Measurements from ENCODE around the gene ARMCX4. TPM values are rescaled to one million over a fixed set of nuclear protein-coding genes. Genes with fewer than 3 reads are reported as not detected.

Gene ARMCX4
- polyA plus RNA-seq, 1 of the 3 experiments (the other 2 are of a cell fraction), result 3.7 TPM

- no peaks in the 10 kb centered on the region for H3K9me3 ChIP-seq
These were observed 1.1 kb upstream of the ARMCX4 start for GRCh38 chrX:101484135-101484534.

GRCh38 chrX:101488796-101489195 is 3.5 kb downstream of the ARMCX4 start:
- Histone ChIP-seq H3K4me2 (no peak overlapping the region), H3K27ac (ENCODE audit: low read depth in 2 of 2, low read length in 1 of 2) (no peak overlapping the region), H3K9me2 (no peaks in the 10 kb centered on the region), H3K36me3 (replicated peaks in 1 of 2; ENCODE audit: control insufficient read depth in 1 of 2, insufficient read depth in 2 of 2, low read length in 1 of 2) (peaks cover 2 to 5% of the 10 kb centered on the region in 2 experiments), H3K9ac (no peak overlapping the region), H3K9me3 (no peaks in the 10 kb centered on the region), H3K27me3 (ENCODE audit: insufficient read depth) (no peaks in the 10 kb centered on the region; the same call in 1 of the 2 replicates), H3K4me3 (ENCODE audit: low read depth in 2 of 2, low read length in 1 of 2) (no peak overlapping the region), H2AFZ (ENCODE audit: low read depth) (no peak overlapping the region), H3F3A (replicated peaks; ENCODE audit: insufficient read depth) (no peaks in the 10 kb centered on the region), H4K20me1 (ENCODE audit: insufficient read depth) (no peaks in the 10 kb centered on the region), H3K4me1 (ENCODE audit: control insufficient read depth in 1 of 2, insufficient read depth in 2 of 2, low read depth in 1 of 2, low read length in 1 of 2) (no peaks in the 10 kb centered on the region; a peak in 1 of 4 replicates), H3K79me2 (ENCODE audit: insufficient read depth) (no peaks in the 10 kb centered on the region)
- no peak for DNase-seq
- CTCF ChIA-PET, result no interaction called here
- TF ChIP-seq PBX3 (IDR thresholded peaks at IDR 0.05) (no peak), ZBTB33 (IDR thresholded peaks at IDR 0.05; ENCODE audit: borderline replicate concordance, low read depth) (no peak), NFIC (IDR thresholded peaks at IDR 0.05; ENCODE audit: borderline replicate concordance) (no peak), MEF2A (IDR thresholded peaks at IDR 0.05; ENCODE audit: borderline replicate concordance, low read depth) (no peak)
- 48% methylated on average over 2 of the region's 2 CpGs for WGBS (ENCODE audit: low lambda C conversion rate)
- POLR2A ChIA-PET, result no interaction called here

More at GRCh38 chrX:101484135-101484534, 1.1 kb upstream of the ARMCX4 start:
- H3K9me2 ChIP-seq, result no peaks in the 10 kb centered on the region
- H4K20me1 ChIP-seq (ENCODE audit: insufficient read depth), result no peaks in the 10 kb centered on the region
- H3F3A ChIP-seq (replicated peaks; ENCODE audit: insufficient read depth), result no peaks in the 10 kb centered on the region
- CTCF ChIA-PET, result interaction anchor here (1.5 kb wide), 1 partner anchor 39 kb away, joined by 3 read pairs; no protein-coding TSS in a partner anchor
- no peak overlapping the region for H3K9ac ChIP-seq
- H3K4me3 ChIP-seq (ENCODE audit: low read depth in 2 of 2, low read length in 1 of 2), result no peak overlapping the region
- H2AFZ ChIP-seq (ENCODE audit: low read depth), result no peak overlapping the region
- H3K27ac ChIP-seq (ENCODE audit: low read depth in 2 of 2, low read length in 1 of 2), result no peak overlapping the region
- TF ChIP-seq FOSL2 (IDR thresholded peaks at IDR 0.05; ENCODE audit: borderline replicate concordance, low read depth), result no peak
- DNase-seq, result no peak
- WGBS (ENCODE audit: low lambda C conversion rate), result 68% methylated on average over 6 of the region's 6 CpGs
- H3K4me2 ChIP-seq, result no peak overlapping the region
- H3K79me2 ChIP-seq (ENCODE audit: insufficient read depth), result no peaks in the 10 kb centered on the region
- POLR2A ChIA-PET, result no interaction called here
- H3K36me3 ChIP-seq (replicated peaks in 1 of 2; ENCODE audit: control insufficient read depth in 1 of 2, insufficient read depth in 2 of 2, low read length in 1 of 2), result peaks cover 2 to 5% of the 10 kb centered on the region in 2 experiments
- H3K4me1 ChIP-seq (ENCODE audit: control insufficient read depth in 1 of 2, insufficient read depth in 2 of 2, low read depth in 1 of 2, low read length in 1 of 2), result no peaks in the 10 kb centered on the region
- no peaks in the 10 kb centered on the region; the same call in 1 of the 2 replicates for H3K27me3 ChIP-seq (ENCODE audit: insufficient read depth)

GRCh38 chrX:101491943-101492342 is 6.7 kb downstream of the ARMCX4 start:
- H3K4me3 ChIP-seq (ENCODE audit: low read depth in 2 of 2, low read length in 1 of 2), result no peak overlapping the region
- no peak overlapping the region for H3K27ac ChIP-seq (ENCODE audit: low read depth in 2 of 2, low read length in 1 of 2)
- ChIA-PET CTCF (no interaction called here), POLR2A (no interaction called here)
- H3K9me2 ChIP-seq, result no peaks in the 10 kb centered on the region
- no peaks in the 10 kb centered on the region for H3K27me3 ChIP-seq (ENCODE audit: insufficient read depth)
- H3K79me2 ChIP-seq (ENCODE audit: insufficient read depth), result no peaks in the 10 kb centered on the region
- WGBS (ENCODE audit: low lambda C conversion rate), result 29% methylated on average over 1 of the region's 4 CpGs
- no peak overlapping the region for H2AFZ ChIP-seq (ENCODE audit: low read depth)
- H4K20me1 ChIP-seq (ENCODE audit: insufficient read depth), result no peaks in the 10 kb centered on the region
- H3K36me3 ChIP-seq (replicated peaks in 1 of 2; ENCODE audit: control insufficient read depth in 1 of 2, insufficient read depth in 2 of 2, low read length in 1 of 2), result peaks cover 2 to 5% of the 10 kb centered on the region in 2 experiments
- no peak for TF ChIP-seq GATA2 (CRISPR knock-in tag; IDR thresholded peaks at IDR 0.05)
- no peak for TF ChIP-seq MXI1 (IDR thresholded peaks at IDR 0.05; ENCODE audit: low read depth, low read length)
- TF ChIP-seq ZBTB33 (IDR thresholded peaks at IDR 0.05; ENCODE audit: borderline replicate concordance, low read depth), result no peak
- no peaks in the 10 kb centered on the region for H3K9me3 ChIP-seq
- no peak overlapping the region for H3K4me2 ChIP-seq
- H3K9ac ChIP-seq, result no peak overlapping the region
- no peaks in the 10 kb centered on the region; a peak in 1 of 4 replicates for H3K4me1 ChIP-seq (ENCODE audit: control insufficient read depth in 1 of 2, insufficient read depth in 2 of 2, low read depth in 1 of 2, low read length in 1 of 2)
- DNase-seq, result peak; percentile 6
- H3F3A ChIP-seq (replicated peaks; ENCODE audit: insufficient read depth), result no peaks in the 10 kb centered on the region

Data from SK-N-SH (cell line).